Adipose tissue (tissue), 3 donors: ENCODE results near the gene ZNF45. TPM values are rescaled to one million over a fixed set of nuclear protein-coding genes. Genes with fewer than 3 reads are reported as not detected.

Source experiments
- polyA plus RNA-seq, 3 donors: library from polyadenylated mRNA; stranded (reverse); fragments of 200-250 nt; gene quantifications; one replicate each; pipeline ENCODE4 v1.2.3, GENCODE V29; 2013
- donor health status: healthy with polysubstance abuse.
- donor health status: Bipolar disorder and iron deficiency.
- donor health status: healthy.

The ZNF45 gene
- polyA plus RNA-seq, 3 donors, result 3.3 to 4.9 (median 3.4) TPM

Other genes with a start within 250 kb of the ZNF45 start
- not detected for gene IRGC, start 219.2 kb downstream of the ZNF45 start, polyA plus RNA-seq
- 10 to 100 TPM in 2 of 3 donors, 1 to 10 TPM in 1; 6.9 to 16.0 (median 10.5) TPM for gene SMG9, start 180.3 kb downstream of the ZNF45 start, polyA plus RNA-seq
- 1 to 10 TPM in 2 of 3 donors, under 1 TPM in 1; 0.55 to 3.4 (median 2.4) TPM for gene KCNN4, start 154.3 kb downstream of the ZNF45 start, polyA plus RNA-seq
- 1 to 10 TPM in 1 of 3 donors, under 1 TPM in 2; 0.09 to 1.9 (median 0.22) TPM for gene LYPD5, start 132.8 kb downstream of the ZNF45 start, polyA plus RNA-seq
- 1 to 10 TPM; 1.3 to 2.2 (median 1.6) TPM for gene ZNF283, start 108.0 kb downstream of the ZNF45 start, polyA plus RNA-seq
- 1 to 10 TPM in 2 of 3 donors, under 1 TPM in 1; 1.00 to 2.7 (median 1.1) TPM for gene ZNF404, start 51.3 kb downstream of the ZNF45 start, polyA plus RNA-seq
- gene ZNF221, start 15.9 kb upstream of the ZNF45 start, polyA plus RNA-seq, result 1 to 10 TPM in 1 of 3 donors, under 1 TPM in 2; 0.67 to 2.6 (median 0.77) TPM
- 1 to 10 TPM; 2.2 to 2.6 (median 2.3) TPM for gene ZNF155, start 48.9 kb upstream of the ZNF45 start, polyA plus RNA-seq
- 1 to 10 TPM in 2 of 3 donors, under 1 TPM in 1; 0.91 to 2.4 (median 1.1) TPM for gene ZNF230, start 67.7 kb upstream of the ZNF45 start, polyA plus RNA-seq
- 1 to 10 TPM; 1.6 to 5.2 (median 1.9) TPM for gene ZNF222, start 90.1 kb upstream of the ZNF45 start, polyA plus RNA-seq
- 1 to 10 TPM; 1.5 to 3.1 (median 1.8) TPM for gene ZNF223, start 116.8 kb upstream of the ZNF45 start, polyA plus RNA-seq
- gene ZNF284, start 136.9 kb upstream of the ZNF45 start, polyA plus RNA-seq, result under 1 TPM; 0.16 to 0.90 (median 0.35) TPM
- 1 to 10 TPM; 8.1 to 8.3 (median 8.3) TPM for gene ZNF224, start 159.1 kb upstream of the ZNF45 start, polyA plus RNA-seq
- 1 to 10 TPM in 2 of 3 donors, under 1 TPM in 1; 0.93 to 1.3 (median 1.1) TPM for gene ZNF225, start 178.1 kb upstream of the ZNF45 start, polyA plus RNA-seq
- gene ZNF234, start 206.3 kb upstream of the ZNF45 start, polyA plus RNA-seq, result 1 to 10 TPM; 1.5 to 2.6 (median 2.2) TPM
- gene ZNF226, start 229.8 kb upstream of the ZNF45 start, polyA plus RNA-seq, result 10 to 100 TPM in 1 of 3 donors, 1 to 10 TPM in 2; 5.3 to 15.2 (median 8.4) TPM